Sigmoid colon (tissue), 4 donors: ENCODE data around the gene MIER1.
"Not testable (repeated sequence)": the region's sequence is repeated elsewhere in the genome, so short reads cannot be mapped to it uniquely, and the experiment has no call there.

Experiments
- CTCF ChIP-seq, 4 experiments: fragments of 450-650 bp in 3 of 4; fragments of 200-600 bp in 1 of 4; IDR thresholded peaks; one replicate each; pipeline ENCODE4 v1.5.1; 2016 to 2019; ENCODE audit warnings: antibody characterized with exemption in 4 of 4, mild to moderate bottlenecking in 3 of 4, moderate library complexity in 2 of 4
- POLR2A ChIP-seq, 2 donors: fragments of 450-650 bp; IDR thresholded peaks; one replicate each; pipeline ENCODE4 v1.6.1; 2016; ENCODE audit warnings: antibody characterized with exemption in 2 of 2, mild to moderate bottlenecking in 2 of 2, moderate library complexity in 2 of 2
- POLR2AphosphoS5 ChIP-seq, 4 donors: sonication (generic); formaldehyde crosslinking; IDR thresholded peaks; one replicate each; pipeline ENCODE4 v1.6.1; 2017; ENCODE audit warnings: antibody characterized with exemption in 4 of 4

GRCh38 chr1:66979621-66980020, 54.8 kb downstream of the MIER1 start:
- TF ChIP-seq CTCF, POLR2A, POLR2AphosphoS5 (IDR thresholded peaks at IDR 0.05): not testable (repeated sequence)
